Mesenchymal stem cell (in vitro differentiated cells and primary cell): ENCODE data around the gene MORF4L1.
A peak's percentile ranks its signal among the peaks of the same experiment; 100 is the strongest.

Experiments
- DNase-seq: peaks from one replicate; pipeline ENCODE4 v3.0.0-alpha.2; 2013
- H2AFZ ChIP-seq: one replicate; pipeline ENCODE4 v1.6.1; 2013; ENCODE audit warnings: low read depth, mild to moderate bottlenecking, control low read depth, inconsistent platforms, low read length, moderate library complexity
- H2AK5ac ChIP-seq: 2 replicates; pipeline ENCODE4 v1.6.1; 2013; ENCODE audit warnings: low read length, moderate library complexity, mild to moderate bottlenecking, inconsistent platforms; ENCODE audit not compliant: severe bottlenecking
- H2BK120ac ChIP-seq: one replicate; pipeline ENCODE4 v1.6.1; 2013; ENCODE audit warnings: low read depth, mild to moderate bottlenecking, inconsistent platforms, low read length, moderate library complexity
- H2BK12ac ChIP-seq, 2 experiments: one replicate each; pipeline ENCODE4 v1.6.1; 2013; ENCODE audit warnings: inconsistent platforms in 2 of 2, low read length in 2 of 2, mild to moderate bottlenecking in 2 of 2, moderate library complexity in 2 of 2, control low read depth in 1 of 2
- H2BK15ac ChIP-seq: one replicate; pipeline ENCODE4 v1.6.1; 2013; ENCODE audit warnings: mild to moderate bottlenecking, low read depth, inconsistent platforms; ENCODE audit not compliant: poor library complexity, severe bottlenecking
- H2BK5ac ChIP-seq: 2 replicates; pipeline ENCODE4 v1.6.1; 2013; ENCODE audit warnings: low read depth, mild to moderate bottlenecking, low read length, control low read depth, inconsistent platforms; ENCODE audit not compliant: poor library complexity, severe bottlenecking
- H3K14ac ChIP-seq, 2 experiments: one replicate each; pipeline ENCODE4 v1.6.1; 2013; ENCODE audit warnings: inconsistent platforms in 2 of 2, low read length in 2 of 2, control low read depth in 1 of 2, mild to moderate bottlenecking in 1 of 2, moderate library complexity in 1 of 2
- H3K18ac ChIP-seq, 2 experiments: one replicate each; pipeline ENCODE4 v1.6.1; 2013; ENCODE audit warnings: inconsistent platforms in 2 of 2, low read length in 2 of 2, control low read depth in 1 of 2, low read depth in 1 of 2, mild to moderate bottlenecking in 1 of 2
- H3K23ac ChIP-seq, 2 experiments: one replicate each; pipeline ENCODE4 v1.6.1; 2013; ENCODE audit warnings: inconsistent platforms in 2 of 2, low read length in 2 of 2, mild to moderate bottlenecking in 2 of 2, moderate library complexity in 2 of 2, control low read depth in 1 of 2
- H3K27ac ChIP-seq: 2 replicates; pipeline ENCODE4 v1.5.1; 2013; ENCODE audit warnings: mild to moderate bottlenecking, moderate library complexity, low read length, control low read depth, inconsistent platforms; ENCODE audit not compliant: poor library complexity, severe bottlenecking
- H3K27me3 ChIP-seq, 2 experiments: 2 replicates each; pipeline versions ENCODE4 v1.6.1 to v1.7.0; 2013; ENCODE audit warnings: low read length in 2 of 2, mild to moderate bottlenecking in 2 of 2, moderate library complexity in 2 of 2, control low read depth in 1 of 2, inconsistent platforms in 1 of 2; ENCODE audit not compliant: control insufficient read depth in 1 of 2, insufficient read depth in 1 of 2
- H3K36me3 ChIP-seq, 2 experiments: 2 replicates each; pipeline versions ENCODE4 v1.6.1 to v1.7.0; 2013; ENCODE audit warnings: low read length in 2 of 2, control low read depth in 1 of 2, inconsistent platforms in 1 of 2, low read depth in 1 of 2, mild to moderate bottlenecking in 1 of 2; ENCODE audit not compliant: insufficient read depth in 2 of 2, control insufficient read depth in 1 of 2
- H3K4ac ChIP-seq, 2 experiments: one replicate each; pipeline ENCODE4 v1.6.1; 2013; ENCODE audit warnings: inconsistent platforms in 2 of 2, low read length in 2 of 2, mild to moderate bottlenecking in 2 of 2, moderate library complexity in 2 of 2, control low read depth in 1 of 2, low read depth in 1 of 2
- H3K4me1 ChIP-seq: 2 replicates; pipeline ENCODE4 v1.6.1; 2013; ENCODE audit warnings: low read depth, low read length, control low read depth; ENCODE audit not compliant: control insufficient read depth, insufficient read depth
- H3K4me2 ChIP-seq: 2 replicates; pipeline ENCODE4 v1.6.1; 2013; ENCODE audit warnings: low read length, mild to moderate bottlenecking, inconsistent platforms; ENCODE audit not compliant: poor library complexity, severe bottlenecking
- H3K4me3 ChIP-seq, 2 experiments: 2 replicates each; pipeline versions ENCODE4 v1.5.1 to v1.7.0; 2013; ENCODE audit warnings: low read length in 2 of 2, mild to moderate bottlenecking in 2 of 2, control low read depth in 1 of 2, low read depth in 1 of 2; ENCODE audit not compliant: insufficient read depth in 1 of 2
- H3K79me1 ChIP-seq: replicated peaks from 2 replicates; pipeline ENCODE4 v1.6.1; 2013; ENCODE audit warnings: mild to moderate bottlenecking, control low read depth, low read length, inconsistent platforms; ENCODE audit not compliant: poor library complexity, severe bottlenecking
- H3K9ac ChIP-seq: 2 replicates; pipeline ENCODE4 v1.7.0; 2013; ENCODE audit warnings: mild to moderate bottlenecking, low read length, moderate library complexity
- H3K9me3 ChIP-seq: 2 replicates; pipeline ENCODE4 v1.7.0; 2013; ENCODE audit warnings: mild to moderate bottlenecking, low read length; ENCODE audit not compliant: control insufficient read depth
- H4K8ac ChIP-seq: one replicate; pipeline ENCODE4 v1.6.1; 2013; ENCODE audit warnings: inconsistent platforms, mild to moderate bottlenecking, low read length, moderate library complexity
- H4K91ac ChIP-seq: one replicate; pipeline ENCODE4 v1.6.1; 2013; ENCODE audit warnings: mild to moderate bottlenecking, low read length, inconsistent platforms
- WGBS: methylation state at CpG from one replicate; pipeline ENCODE4 v1.1.7; 2013; ENCODE audit warnings: mixed read lengths; 5-methylcytosine and 5-hydroxymethylcytosine counted together

Gene MORF4L1

DNA sequence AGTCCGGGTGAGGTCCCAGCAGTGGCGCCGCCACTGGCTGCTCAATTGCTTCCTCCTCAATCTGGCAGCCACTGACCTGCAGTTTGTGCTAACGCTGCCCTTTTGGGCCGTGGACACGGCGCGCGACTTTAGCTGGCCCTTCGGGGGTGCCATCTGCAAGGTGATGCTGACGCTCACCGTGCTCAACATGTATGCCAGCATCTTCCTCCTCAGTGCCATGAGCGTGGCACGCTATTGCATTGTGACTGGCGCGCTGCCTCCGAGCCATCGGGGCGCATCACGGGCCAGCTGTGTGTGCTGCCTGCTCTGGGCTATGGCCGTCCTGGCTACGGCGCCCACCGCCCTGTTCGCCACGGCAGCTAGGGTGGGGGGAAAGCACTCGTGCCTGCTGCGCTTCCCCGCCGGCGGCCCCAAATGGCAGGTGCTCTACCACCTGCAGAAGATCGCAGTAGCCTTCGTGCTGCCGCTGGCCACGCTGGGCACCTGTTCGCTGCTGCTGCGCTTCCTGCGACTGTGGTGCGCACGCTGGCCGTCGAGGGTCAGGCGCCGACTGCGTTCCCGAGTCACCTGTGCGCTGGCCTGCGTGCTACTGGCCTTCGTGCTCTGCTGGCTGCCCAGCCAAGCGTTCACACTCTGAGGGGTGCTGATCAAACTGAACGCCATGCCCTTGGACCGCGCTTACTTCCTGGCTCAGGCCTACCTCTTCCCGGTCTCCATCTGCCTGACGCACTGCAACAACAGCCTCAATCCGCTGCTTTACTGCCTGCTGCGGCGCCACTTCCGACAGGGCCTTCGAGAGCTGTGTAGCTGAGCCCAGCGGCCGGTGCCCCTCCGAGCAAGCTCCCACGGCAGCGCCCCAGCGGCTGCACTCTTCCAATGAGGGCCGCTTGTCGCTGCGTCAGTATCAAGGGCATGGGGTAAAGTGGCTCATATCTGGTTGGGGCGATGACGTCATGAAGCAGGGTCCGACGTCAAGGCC, 41.2 kb upstream of the MORF4L1 start:
- H3K4me3 ChIP-seq, result peak overlapping the region in 1 of 2 experiments; percentile 9
- no peaks in the 10 kb centered on the region for H3K79me1 ChIP-seq
- no peak overlapping the region for H3K4me2 ChIP-seq
- no peak overlapping the region for H3K27ac ChIP-seq
- H3K9me3 ChIP-seq, result no peaks in the 10 kb centered on the region
- no peak overlapping the region for H2BK15ac ChIP-seq
- no peak for DNase-seq
- no peak overlapping the region for H4K8ac ChIP-seq
- peak overlapping the region; percentile 41 for H4K91ac ChIP-seq
- H3K27me3 ChIP-seq, result peaks cover 0 to 16% of the 10 kb centered on the region in 2 experiments
- 91% methylated on average over 73 of the region's 73 CpGs for WGBS
- no peaks in the 10 kb centered on the region for H3K36me3 ChIP-seq
- no peak overlapping the region for H3K14ac ChIP-seq
- H3K4me1 ChIP-seq, result peaks cover 2% of the 10 kb centered on the region
- no peak overlapping the region for H2BK120ac ChIP-seq
- no peak overlapping the region for H2BK5ac ChIP-seq
- no peak overlapping the region for H3K4ac ChIP-seq
- no peak overlapping the region for H2BK12ac ChIP-seq
- no peak overlapping the region for H3K23ac ChIP-seq
- H2AFZ ChIP-seq, result peak overlapping the region; percentile 11
- H3K18ac ChIP-seq, result no peak overlapping the region
- no peak overlapping the region for H3K9ac ChIP-seq
- no peak overlapping the region for H2AK5ac ChIP-seq

DNA sequence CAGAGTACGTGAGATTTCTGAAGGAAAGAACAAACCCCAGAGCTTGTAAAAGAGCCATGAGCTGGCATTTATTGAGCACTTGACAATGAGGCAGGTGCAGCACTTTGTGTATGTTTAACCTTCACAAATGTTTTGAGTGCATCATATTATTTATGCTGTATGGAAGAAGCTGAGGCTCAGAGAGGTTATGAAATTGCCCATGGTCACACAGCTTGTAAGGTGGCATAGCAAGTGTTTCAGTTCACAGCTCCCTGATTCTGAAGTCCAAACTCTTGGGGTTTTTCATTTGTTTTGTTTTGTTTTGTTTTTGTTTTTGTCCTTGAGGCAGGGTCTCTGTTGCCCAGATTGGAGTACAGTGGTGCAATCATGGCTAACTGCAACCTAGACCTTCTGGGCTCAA, 36.4 kb upstream of the MORF4L1 start:
- H4K91ac ChIP-seq, result no peak overlapping the region
- H2AFZ ChIP-seq, result no peak overlapping the region

DNA sequence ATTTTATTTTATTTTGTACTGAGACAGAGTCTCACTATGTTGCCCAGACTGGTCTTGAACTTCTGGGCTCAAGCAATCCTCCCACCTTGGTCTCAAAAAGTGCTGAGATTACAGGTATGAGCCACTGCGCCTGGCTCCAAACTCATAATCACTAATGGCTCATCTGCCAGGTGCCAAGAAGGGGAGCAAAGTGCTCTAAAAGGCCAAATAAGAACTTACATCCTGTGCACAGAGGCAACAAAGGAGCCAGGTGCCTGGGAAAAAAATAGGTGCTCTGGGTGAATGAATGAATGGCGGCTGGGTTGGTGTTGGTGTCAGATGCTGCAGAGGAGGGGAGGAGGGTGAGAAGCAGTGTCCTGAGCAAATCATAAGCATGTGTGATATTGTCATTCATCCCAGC, 35.6 kb upstream of the MORF4L1 start:
- WGBS, result 74% methylated on average over 2 of the region's 2 CpGs
- H3K4me1 ChIP-seq, result peaks cover 2% of the 10 kb centered on the region

More for the DNA sequence above, 36.4 kb upstream of the MORF4L1 start:
- no peak overlapping the region for H3K23ac ChIP-seq
- no peak overlapping the region for H3K14ac ChIP-seq
- H3K27ac ChIP-seq, result no peak overlapping the region
- no peak overlapping the region for H2AK5ac ChIP-seq
- H3K9ac ChIP-seq, result no peak overlapping the region
- H4K8ac ChIP-seq, result no peak overlapping the region
- H2BK120ac ChIP-seq, result no peak overlapping the region
- H3K79me1 ChIP-seq, result no peaks in the 10 kb centered on the region
- WGBS, result 96% methylated on average over 1 of the region's 1 CpG
- no peak overlapping the region for H3K4me2 ChIP-seq
- H3K4me1 ChIP-seq, result peaks cover 2% of the 10 kb centered on the region
- no peak overlapping the region for H3K18ac ChIP-seq
- H2BK15ac ChIP-seq, result no peak overlapping the region
- no peaks in the 10 kb centered on the region for H3K36me3 ChIP-seq
- DNase-seq, result no peak
- H3K9me3 ChIP-seq, result no peaks in the 10 kb centered on the region
- peaks cover 0 to 19% of the 10 kb centered on the region in 2 experiments for H3K27me3 ChIP-seq
- H2BK12ac ChIP-seq, result no peak overlapping the region
- no peak overlapping the region for H3K4ac ChIP-seq
- H3K4me3 ChIP-seq, result no peak overlapping the region
- H2BK5ac ChIP-seq, result no peak overlapping the region

DNA sequence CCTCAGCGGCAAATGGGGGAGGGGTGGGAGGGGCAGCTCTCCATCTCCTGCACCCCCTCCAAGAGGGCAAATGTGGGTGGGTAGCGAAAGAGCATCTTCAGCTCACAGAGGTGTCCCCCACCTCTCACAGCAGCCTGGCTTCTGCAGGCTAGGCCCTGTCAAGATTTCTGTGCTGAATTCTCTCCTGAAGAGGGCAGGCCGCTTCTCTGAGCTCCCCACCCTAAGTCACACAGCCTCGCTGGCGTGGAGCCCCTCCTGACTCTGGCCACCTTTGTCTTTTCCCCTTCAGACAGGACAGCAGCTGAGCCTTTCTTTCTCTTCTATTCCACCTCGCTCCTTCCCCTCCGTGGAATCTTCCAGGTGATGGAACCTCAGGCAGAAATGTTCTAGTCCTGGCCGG, 35.1 kb upstream of the MORF4L1 start:
- no peak overlapping the region for H3K4ac ChIP-seq
- H4K8ac ChIP-seq, result no peak overlapping the region
- no peak overlapping the region for H3K27ac ChIP-seq
- H2AK5ac ChIP-seq, result no peak overlapping the region
- H3K4me1 ChIP-seq, result peaks cover under 1% of the 10 kb centered on the region
- no peak overlapping the region for H3K4me2 ChIP-seq
- no peak overlapping the region for H3K14ac ChIP-seq
- H3K23ac ChIP-seq, result no peak overlapping the region
- no peak overlapping the region for H3K4me3 ChIP-seq
- peaks cover 0 to 11% of the 10 kb centered on the region in 2 experiments for H3K27me3 ChIP-seq
- H3K9me3 ChIP-seq, result no peaks in the 10 kb centered on the region
- no peak overlapping the region for H2BK120ac ChIP-seq
- H3K18ac ChIP-seq, result no peak overlapping the region
- H2BK5ac ChIP-seq, result no peak overlapping the region
- H3K79me1 ChIP-seq, result no peaks in the 10 kb centered on the region
- no peaks in the 10 kb centered on the region for H3K36me3 ChIP-seq
- no peak overlapping the region for H2BK15ac ChIP-seq
- H2AFZ ChIP-seq, result no peak overlapping the region
- DNase-seq, result no peak
- H3K9ac ChIP-seq, result no peak overlapping the region
- H2BK12ac ChIP-seq, result no peak overlapping the region
- WGBS, result 83% methylated on average over 8 of the region's 8 CpGs
- H4K91ac ChIP-seq, result no peak overlapping the region

More for the DNA sequence above, 35.6 kb upstream of the MORF4L1 start:
- H3K23ac ChIP-seq, result no peak overlapping the region
- no peak overlapping the region for H3K9ac ChIP-seq
- H3K4ac ChIP-seq, result no peak overlapping the region
- H3K14ac ChIP-seq, result no peak overlapping the region
- no peak for DNase-seq
- H3K79me1 ChIP-seq, result no peaks in the 10 kb centered on the region
- H3K4me3 ChIP-seq, result no peak overlapping the region
- H2AK5ac ChIP-seq, result no peak overlapping the region
- peaks cover 0 to 15% of the 10 kb centered on the region in 2 experiments for H3K27me3 ChIP-seq
- H2BK120ac ChIP-seq, result no peak overlapping the region
- H4K91ac ChIP-seq, result no peak overlapping the region
- H2BK5ac ChIP-seq, result no peak overlapping the region
- no peak overlapping the region for H4K8ac ChIP-seq
- no peaks in the 10 kb centered on the region for H3K9me3 ChIP-seq
- H3K18ac ChIP-seq, result no peak overlapping the region
- H2BK12ac ChIP-seq, result no peak overlapping the region
- H3K27ac ChIP-seq, result no peak overlapping the region
- no peaks in the 10 kb centered on the region for H3K36me3 ChIP-seq
- H3K4me2 ChIP-seq, result no peak overlapping the region
- no peak overlapping the region for H2BK15ac ChIP-seq
- no peak overlapping the region for H2AFZ ChIP-seq
